Activated CD4-positive, alpha-beta memory T cell treated with anti-CD3 and anti-CD28 coated beads for 36 hours (primary cell): ENCODE data around the gene FOXD4L1. TPM values are rescaled to one million over a fixed set of nuclear protein-coding genes. Genes with fewer than 3 reads are reported as not detected.
"Not testable (repeated sequence)": the region's sequence is repeated elsewhere in the genome, so short reads cannot be mapped to it uniquely, and the experiment has no call there.

Source experiments
- CTCF ChIA-PET: fragments of 350-600 bp; sonication (Branson Sonifier 250); formaldehyde crosslinking; loops from one replicate; lab custom pipeline; 2021; ENCODE audit warnings: antibody characterized with exemption, inconsistent platforms; lab: Charles Lee
- POLR2A ChIA-PET: fragments of 350-600 bp; sonication (Branson Sonifier 250); formaldehyde crosslinking; loops from one replicate; lab custom pipeline; 2021; ENCODE audit warnings: antibody characterized with exemption; lab: Charles Lee
- DNase-seq: peaks from one replicate; pipeline ENCODE4 v3.0.0-alpha.2; 2020
- H3K27ac Mint-ChIP-seq: one replicate; pipeline ENCODE4 v1.8.0; 2021; ENCODE audit warnings: mixed read lengths
- H3K27me3 Mint-ChIP-seq: one replicate; pipeline ENCODE4 v1.8.0; 2021; ENCODE audit warnings: mixed read lengths
- H3K36me3 Mint-ChIP-seq: one replicate; pipeline ENCODE4 v1.8.0; 2021; ENCODE audit warnings: mixed read lengths
- H3K4me1 Mint-ChIP-seq: one replicate; pipeline ENCODE4 v1.8.0; 2021; ENCODE audit warnings: low read depth, mixed read lengths
- H3K4me3 Mint-ChIP-seq: one replicate; pipeline ENCODE4 v1.8.0; 2021; ENCODE audit warnings: mild to moderate bottlenecking, mixed read lengths
- H3K9me3 Mint-ChIP-seq: one replicate; pipeline ENCODE4 v1.8.0; 2021; ENCODE audit warnings: mixed read lengths
- intact Hi-C: fragments of 100-400 bp; cut with micrococcal nuclease; formaldehyde crosslinking; loops from one replicate; pipeline ENCODE4 v1.15.1; 2023
- total RNA-seq, 2 experiments: library from RNA; stranded (reverse); gene quantifications; one replicate each; pipeline ENCODE4 v1.2.3, GENCODE V29; 2021

Gene FOXD4L1
- total RNA-seq, 2 experiments from 2014 or later: 0.12 TPM; not detected in 1

DNA sequence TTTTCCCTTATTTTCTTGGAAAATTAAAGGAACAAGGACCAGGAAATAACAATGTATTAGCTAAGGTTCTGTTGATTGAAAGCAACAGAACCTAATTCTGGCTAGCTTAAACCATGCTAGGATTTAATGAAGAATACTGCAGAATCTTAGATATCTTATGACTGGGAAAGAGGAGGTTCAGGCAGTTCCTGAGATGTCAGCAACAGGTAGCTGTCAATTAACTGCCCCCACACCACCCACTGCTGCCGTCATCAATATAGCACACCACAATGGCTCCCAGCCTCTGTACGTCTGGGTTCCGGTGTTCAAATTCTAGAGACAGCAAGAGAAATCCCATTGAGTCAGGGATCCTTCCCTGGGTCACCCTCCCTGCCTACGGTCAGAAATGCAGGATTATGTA lies 34.5 kb downstream of the FOXD4L1 start:
- H3K4me1 Mint-ChIP-seq, H3K27ac Mint-ChIP-seq, DNase-seq, CTCF ChIA-PET, intact Hi-C loops, H3K4me3 Mint-ChIP-seq, H3K27me3 Mint-ChIP-seq, H3K9me3 Mint-ChIP-seq, H3K36me3 Mint-ChIP-seq, POLR2A ChIA-PET: not testable (repeated sequence)

DNA sequence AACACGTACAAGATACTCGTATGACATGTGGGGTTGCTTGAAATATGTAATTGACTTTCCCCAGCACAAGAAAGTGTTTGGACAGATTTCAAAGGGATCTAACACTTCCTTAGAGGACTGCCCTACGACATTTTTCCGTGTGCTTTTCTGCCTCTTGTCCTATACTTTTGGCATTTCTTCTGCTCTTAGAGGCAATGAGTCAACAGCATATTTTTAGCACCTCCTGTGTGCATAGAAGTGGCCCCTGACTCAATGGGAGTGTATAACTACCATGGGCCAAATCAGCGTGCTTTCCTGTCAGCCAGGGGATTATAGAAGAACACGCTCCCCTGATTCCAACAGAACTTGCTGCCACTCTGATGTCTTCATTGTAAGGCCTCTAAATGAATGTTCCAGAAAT lies 38.1 kb downstream of the FOXD4L1 start:
- H3K27ac Mint-ChIP-seq, H3K36me3 Mint-ChIP-seq, CTCF ChIA-PET, H3K4me3 Mint-ChIP-seq, POLR2A ChIA-PET, DNase-seq, H3K27me3 Mint-ChIP-seq, H3K9me3 Mint-ChIP-seq, H3K4me1 Mint-ChIP-seq, intact Hi-C loops: not testable (repeated sequence)

DNA sequence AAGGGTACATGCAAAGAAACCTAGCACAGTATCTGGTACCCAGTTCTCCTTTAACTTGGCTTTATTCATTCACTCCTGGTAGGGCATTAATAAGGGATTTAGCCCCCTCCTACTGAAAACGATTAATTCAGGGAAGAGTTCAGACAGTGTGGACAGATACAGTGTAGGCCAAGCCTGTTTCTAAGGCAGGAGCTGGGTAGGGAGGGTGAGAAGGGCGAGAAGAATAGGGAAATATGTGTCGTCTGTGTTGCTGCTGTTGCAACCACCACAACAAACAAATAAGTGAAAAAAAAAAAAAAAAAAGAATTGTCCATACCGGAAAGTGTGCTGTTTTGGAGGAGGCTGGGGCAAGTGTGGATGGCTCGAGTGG lies 42.4 kb downstream of the FOXD4L1 start:
- peak overlapping the region; percentile 74 for H3K4me3 Mint-ChIP-seq
- H3K9me3 Mint-ChIP-seq, intact Hi-C loops, H3K4me1 Mint-ChIP-seq, POLR2A ChIA-PET, H3K27ac Mint-ChIP-seq, H3K36me3 Mint-ChIP-seq, DNase-seq, H3K27me3 Mint-ChIP-seq, CTCF ChIA-PET: not testable (repeated sequence)

DNA sequence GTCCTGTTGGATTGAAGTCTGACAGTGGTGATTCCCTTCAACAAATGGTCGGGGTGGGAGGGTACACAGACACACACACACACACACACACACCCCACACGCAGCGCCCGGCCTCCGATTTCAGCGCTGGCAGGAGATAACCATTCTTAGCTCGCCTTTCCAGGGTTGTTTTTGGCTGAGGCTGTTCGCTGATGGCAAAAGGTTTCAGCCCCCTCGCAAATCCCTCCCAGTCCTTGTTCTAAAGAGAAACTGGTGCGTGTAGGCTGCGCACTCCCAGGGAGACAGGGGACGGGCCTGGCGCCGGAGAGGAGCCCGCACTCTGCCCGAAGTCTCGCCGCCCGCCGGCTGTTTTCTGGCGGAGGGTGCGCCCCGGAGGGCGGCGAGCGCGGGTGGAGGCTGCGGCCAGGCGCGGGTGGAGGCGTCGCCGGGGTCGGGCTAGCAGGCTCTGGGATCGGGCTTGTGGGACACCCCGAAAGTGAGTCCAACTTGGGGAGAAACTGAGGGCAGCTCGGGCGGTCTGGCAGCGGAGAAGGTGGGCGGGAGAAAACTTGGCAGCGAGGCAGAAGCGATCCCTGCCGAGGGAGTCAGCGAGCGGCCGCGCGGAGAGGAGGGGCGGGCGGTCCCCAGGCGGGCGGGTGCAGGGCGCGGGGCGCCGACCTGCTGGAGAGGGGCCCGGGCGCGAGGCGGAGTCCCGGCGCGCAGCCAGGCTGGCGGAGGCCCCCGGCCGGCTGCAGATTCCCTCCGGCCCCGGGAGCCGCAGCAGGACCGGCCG lies 42.9 kb downstream of the FOXD4L1 start:
- H3K27me3 Mint-ChIP-seq, CTCF ChIA-PET, H3K4me1 Mint-ChIP-seq, H3K27ac Mint-ChIP-seq, POLR2A ChIA-PET, H3K9me3 Mint-ChIP-seq, H3K36me3 Mint-ChIP-seq, intact Hi-C loops: not testable (repeated sequence)
- peak; percentile 41 for DNase-seq
- H3K4me3 Mint-ChIP-seq: peak overlapping the region; percentile 74

DNA sequence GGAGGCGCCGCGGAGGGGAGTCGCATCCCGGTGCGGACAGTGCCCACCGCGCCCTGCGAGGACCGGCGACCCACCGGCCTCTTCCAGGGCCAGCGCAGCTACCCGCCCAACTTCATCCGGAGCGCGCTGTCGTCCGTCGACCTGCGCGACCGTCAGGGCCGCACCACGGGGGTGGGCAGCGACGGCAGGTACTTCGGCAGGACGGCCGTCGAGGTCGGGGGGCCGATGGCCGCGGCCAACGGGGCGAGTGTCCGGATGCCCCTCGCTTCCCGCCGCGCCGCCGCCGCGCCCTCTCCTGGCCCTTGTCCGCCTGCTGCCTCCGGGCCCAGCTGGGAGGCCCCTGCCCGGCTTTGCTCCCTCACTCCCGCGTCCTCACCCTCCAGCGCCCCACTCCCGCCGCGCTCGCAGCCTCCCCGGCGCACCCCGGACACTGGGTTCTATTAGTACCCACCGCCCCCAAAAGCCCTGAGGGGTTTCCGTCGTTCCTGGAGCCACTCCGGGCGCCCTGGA lies 43.6 kb downstream of the FOXD4L1 start:
- CTCF ChIA-PET, H3K27ac Mint-ChIP-seq, intact Hi-C loops, H3K27me3 Mint-ChIP-seq, H3K4me1 Mint-ChIP-seq, H3K9me3 Mint-ChIP-seq, H3K36me3 Mint-ChIP-seq, POLR2A ChIA-PET: not testable (repeated sequence)
- peak overlapping the region; percentile 73 for H3K4me3 Mint-ChIP-seq
- DNase-seq: peak; percentile 10

DNA sequence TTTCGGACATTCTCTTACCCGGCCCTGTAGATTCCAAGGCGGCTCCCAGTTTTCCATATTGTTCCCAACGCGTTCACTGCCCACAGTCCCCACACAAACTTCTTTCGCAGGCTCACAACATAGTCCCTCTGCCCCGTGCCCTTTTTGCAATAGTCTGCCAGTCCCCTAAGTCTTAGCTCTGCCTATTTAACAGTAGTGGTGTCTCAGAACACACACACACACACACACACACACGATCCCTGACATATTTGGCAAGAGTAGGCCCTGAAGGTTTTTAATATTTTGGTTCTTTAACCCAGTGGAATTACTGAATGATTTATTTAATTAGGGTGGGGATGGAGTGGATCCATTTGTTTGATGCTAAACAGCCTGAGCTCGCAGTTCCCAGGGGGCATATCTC lies 44.1 kb downstream of the FOXD4L1 start:
- intact Hi-C loops, H3K27me3 Mint-ChIP-seq, POLR2A ChIA-PET, H3K27ac Mint-ChIP-seq, CTCF ChIA-PET, H3K9me3 Mint-ChIP-seq, DNase-seq, H3K36me3 Mint-ChIP-seq, H3K4me1 Mint-ChIP-seq: not testable (repeated sequence)
- H3K4me3 Mint-ChIP-seq: peak overlapping the region; percentile 73

Other genes starting within 250 kb of the FOXD4L1 start
- 1 to 10 TPM; 2.6 to 4.1 TPM for gene PAX8, start 219.7 kb upstream of the FOXD4L1 start, total RNA-seq
- gene ZNG1B, start 61.0 kb upstream of the FOXD4L1 start, total RNA-seq: 10 to 100 TPM; 28.0 to 35.3 TPM
- gene RABL2A, start 128.6 kb downstream of the FOXD4L1 start, total RNA-seq: 10 to 100 TPM; 13.0 to 14.7 TPM